ENCODE measurements around the gene SGMS1.

The SGMS1 gene

DNA sequence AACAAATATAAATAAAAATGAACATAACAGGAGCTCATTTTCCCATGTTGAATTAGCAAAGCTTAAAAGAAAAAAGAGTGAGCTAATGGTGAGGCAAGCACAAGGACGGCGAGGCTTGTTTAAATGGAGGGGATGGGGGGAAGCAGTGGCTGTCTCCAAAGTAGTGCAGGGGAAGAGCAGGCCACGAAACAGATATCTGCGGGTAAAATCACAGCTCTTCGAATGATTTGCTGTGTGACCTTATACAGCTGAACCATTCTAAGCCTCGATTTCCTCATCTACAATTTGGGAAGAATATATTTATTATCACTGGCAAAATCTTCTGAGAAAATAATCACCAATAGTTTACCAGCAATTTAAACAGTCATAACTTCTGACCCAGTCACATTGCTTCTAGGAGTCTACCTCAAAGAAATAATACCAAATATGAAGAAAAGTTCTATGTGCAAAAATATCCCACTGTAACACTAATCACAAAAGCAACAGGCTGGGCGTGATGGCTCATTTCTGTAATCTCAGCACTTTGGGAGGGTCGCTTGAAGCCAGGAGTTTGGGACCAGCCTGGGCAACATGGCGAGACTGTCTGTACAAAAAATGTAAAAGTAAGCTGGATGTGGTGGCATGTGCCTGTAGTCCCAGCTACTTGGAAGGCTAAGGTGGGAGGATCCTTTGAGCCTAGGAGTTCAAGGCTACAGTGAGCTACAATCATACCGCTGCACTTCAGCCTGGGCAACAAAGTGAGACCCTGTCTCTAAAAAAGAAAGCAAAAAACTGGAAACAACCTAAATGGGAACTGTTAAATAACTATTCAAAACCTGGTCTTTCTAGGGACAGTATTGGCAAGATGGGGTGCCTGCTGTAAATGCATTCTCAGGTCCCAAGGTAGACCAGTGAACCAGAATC is 309.3 kb downstream of the SGMS1 start:
- TF ChIP-seq, protein P1, sequence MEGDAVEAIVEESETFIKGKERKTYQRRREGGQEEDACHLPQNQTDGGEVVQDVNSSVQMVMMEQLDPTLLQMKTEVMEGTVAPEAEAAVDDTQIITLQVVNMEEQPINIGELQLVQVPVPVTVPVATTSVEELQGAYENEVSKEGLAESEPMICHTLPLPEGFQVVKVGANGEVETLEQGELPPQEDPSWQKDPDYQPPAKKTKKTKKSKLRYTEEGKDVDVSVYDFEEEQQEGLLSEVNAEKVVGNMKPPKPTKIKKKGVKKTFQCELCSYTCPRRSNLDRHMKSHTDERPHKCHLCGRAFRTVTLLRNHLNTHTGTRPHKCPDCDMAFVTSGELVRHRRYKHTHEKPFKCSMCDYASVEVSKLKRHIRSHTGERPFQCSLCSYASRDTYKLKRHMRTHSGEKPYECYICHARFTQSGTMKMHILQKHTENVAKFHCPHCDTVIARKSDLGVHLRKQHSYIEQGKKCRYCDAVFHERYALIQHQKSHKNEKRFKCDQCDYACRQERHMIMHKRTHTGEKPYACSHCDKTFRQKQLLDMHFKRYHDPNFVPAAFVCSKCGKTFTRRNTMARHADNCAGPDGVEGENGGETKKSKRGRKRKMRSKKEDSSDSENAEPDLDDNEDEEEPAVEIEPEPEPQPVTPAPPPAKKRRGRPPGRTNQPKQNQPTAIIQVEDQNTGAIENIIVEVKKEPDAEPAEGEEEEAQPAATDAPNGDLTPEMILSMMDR (IDR thresholded peaks at IDR 0.05; ENCODE audit: low read depth, low read length): no peak
- DNase-seq (ENCODE audit: low read depth in 2 of 2): no peak
- H3K4me3 ChIP-seq (replicated peaks in 1 of 2; ENCODE audit: low read depth in 2 of 2, low read length in 2 of 2): no peak overlapping the region

DNA sequence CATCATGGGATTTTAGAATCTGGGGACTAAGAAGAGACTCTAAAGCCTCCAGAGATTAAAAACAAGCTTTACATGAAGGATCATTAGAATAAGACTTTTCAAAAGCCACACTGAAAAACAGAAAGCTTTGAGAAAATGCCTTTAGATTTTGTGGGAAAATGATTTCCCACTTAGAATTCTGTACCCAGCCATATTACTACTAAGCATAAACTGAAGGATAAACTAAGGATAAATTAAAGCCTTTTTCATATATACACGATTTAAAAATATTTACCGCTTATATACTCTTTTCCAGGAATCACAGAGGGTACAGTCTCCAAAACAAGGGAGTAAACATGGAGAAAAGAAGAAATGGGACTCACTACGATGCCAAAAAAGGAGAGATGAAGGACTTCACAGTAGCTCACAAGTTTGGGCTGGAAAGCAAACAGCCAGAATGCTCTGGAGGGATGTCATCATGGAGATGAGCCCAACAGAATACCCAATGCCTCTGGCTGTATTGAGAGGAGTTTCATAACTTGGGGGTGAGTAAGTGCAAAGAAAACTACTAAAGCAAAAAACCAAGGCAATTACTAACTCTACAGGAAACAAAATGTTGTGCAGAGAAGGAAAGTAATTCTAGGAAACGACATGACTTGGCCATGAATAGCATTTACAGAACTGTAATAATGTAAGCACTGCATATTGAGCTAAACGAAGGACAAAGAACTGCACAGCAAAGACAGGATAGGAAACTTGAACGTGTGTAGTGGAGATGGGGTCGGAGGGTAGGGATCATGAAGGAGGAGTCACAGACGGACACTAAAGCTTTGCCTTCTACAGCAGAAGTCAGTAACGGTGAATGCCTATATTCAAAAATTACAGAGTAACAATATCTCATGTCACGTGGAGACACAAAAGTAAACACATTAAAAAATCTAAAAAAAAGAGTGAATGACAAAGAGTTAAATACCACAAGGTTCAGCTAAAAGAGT is 311.0 kb downstream of the SGMS1 start:
- TF ChIP-seq, protein P1 (IDR thresholded peaks at IDR 0.05; ENCODE audit: low read depth, low read length): no peak
- H3K4me3 ChIP-seq (replicated peaks in 1 of 2; ENCODE audit: low read depth in 2 of 2, low read length in 2 of 2): no peak overlapping the region
- DNase-seq (ENCODE audit: low read depth in 2 of 2): peak; percentile 50 to 92

DNA sequence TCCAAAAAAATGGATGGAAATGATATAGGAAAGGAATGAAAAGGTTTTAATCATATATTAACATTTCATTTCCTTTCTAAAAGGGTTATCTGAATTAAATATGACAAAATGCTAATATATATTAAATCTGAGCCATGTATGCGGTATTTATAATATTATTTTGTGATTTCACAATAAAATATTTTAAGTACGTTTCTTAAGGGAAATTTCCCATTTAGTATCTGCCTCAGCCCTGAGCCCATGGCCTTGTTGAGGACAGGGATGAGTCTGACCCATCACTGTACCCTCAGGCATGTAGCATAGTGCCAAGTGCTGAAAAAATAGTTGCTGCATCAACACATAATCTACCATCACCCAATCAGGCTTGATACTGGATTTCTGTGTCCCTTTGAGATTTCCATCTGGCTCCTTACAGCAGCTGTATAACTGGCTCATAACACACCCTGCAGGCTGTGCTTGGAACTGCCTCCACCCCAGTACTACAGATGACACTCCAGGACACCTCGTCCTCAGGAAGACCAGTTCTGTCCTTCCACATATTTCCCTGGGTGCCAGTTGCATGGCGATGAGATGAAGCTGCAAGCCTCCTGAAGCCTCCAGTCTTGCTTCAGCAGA is 313.1 kb downstream of the SGMS1 start:
- peak in 1 of 2 donors; percentile 28 for DNase-seq (ENCODE audit: low read depth in 2 of 2)
- TF ChIP-seq, protein P1 (IDR thresholded peaks at IDR 0.05; ENCODE audit: low read depth, low read length): peak; percentile 61

DNA sequence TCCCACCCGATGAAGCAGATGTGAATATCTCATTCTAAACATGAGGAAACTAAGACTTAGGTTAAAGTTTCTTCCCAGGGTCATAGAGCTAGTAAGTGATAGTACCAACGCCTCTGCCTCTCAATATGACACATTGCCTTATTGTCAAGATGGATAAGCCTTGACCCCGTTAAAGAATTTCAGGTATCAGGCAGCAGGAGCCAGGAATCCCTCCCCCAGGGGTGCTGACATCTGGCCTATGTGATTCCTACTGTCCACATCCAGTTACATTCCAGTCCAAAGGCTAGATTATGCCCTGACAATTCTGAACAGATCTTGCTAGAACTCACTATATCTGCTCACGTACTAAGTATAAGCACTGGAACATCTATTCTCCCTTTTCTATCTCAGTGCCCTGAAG is 314.4 kb downstream of the SGMS1 start:
- no peak for DNase-seq (ENCODE audit: low read depth in 2 of 2)
- no peak overlapping the region for H3K4me3 ChIP-seq (replicated peaks in 1 of 2; ENCODE audit: low read depth in 2 of 2, low read length in 2 of 2)
- TF ChIP-seq, protein P1 (IDR thresholded peaks at IDR 0.05; ENCODE audit: low read depth, low read length): no peak

More for the DNA sequence above, 313.1 kb downstream of the SGMS1 start:
- H3K4me3 ChIP-seq (replicated peaks in 1 of 2; ENCODE audit: low read depth in 2 of 2, low read length in 2 of 2): no peak overlapping the region

DNA sequence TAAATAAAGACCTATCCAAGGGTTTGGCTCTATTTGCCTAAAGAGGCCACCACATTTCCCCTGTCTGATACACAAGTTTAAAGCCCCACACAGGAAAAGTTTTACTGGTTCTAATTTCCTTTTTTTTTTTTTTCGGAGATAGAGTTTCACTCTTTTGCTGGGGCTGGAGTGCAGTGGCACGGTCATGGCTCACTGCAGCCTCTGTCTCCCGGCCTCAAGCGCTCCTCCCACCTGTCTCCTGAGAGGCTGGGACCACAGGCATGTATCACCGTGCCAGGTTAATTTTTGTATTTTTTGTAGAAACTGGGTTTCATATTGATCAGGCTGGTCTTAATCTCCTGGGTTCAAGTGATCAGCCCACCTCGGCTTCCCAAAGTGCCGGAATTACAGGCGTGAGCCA is 319.1 kb downstream of the SGMS1 start:
- no peak overlapping the region for H3K4me3 ChIP-seq (replicated peaks in 1 of 2; ENCODE audit: low read depth in 2 of 2, low read length in 2 of 2)
- DNase-seq (ENCODE audit: low read depth in 2 of 2): no peak
- TF ChIP-seq, protein P1 (IDR thresholded peaks at IDR 0.05; ENCODE audit: low read depth, low read length): no peak

DNA sequence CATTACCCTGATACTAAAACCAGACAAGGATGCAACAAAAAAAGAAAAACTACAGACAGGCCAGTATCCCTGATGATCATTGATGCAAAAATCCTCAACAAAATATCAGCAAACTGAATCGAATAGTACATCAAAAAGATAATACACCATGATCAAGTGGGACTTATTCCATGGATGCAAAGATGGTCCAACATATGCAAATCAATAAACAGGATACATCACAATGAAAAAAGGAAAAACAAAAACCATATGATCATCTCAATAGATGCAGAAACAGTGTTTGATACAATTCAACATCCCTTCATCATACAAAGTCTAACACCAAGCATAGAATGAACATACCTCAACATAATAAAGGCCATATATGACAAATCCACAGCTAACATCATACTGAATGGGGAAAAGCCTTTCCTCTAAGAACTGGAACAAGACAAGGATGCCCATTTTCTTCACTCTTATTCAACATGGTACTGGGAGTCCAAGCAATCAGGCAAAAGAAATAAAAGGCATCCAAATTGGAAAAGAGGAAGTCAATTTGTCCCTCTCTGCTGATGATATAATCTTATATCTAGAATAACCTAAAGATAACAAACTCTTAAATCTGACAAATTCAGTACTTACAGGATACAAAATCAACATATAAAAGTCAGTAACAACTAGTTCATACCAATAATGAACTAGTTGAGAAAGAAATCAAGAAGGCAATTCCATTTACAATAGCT is 323.6 kb downstream of the SGMS1 start:
- TF ChIP-seq, protein P1 (IDR thresholded peaks at IDR 0.05; ENCODE audit: low read depth, low read length): no peak
- DNase-seq (ENCODE audit: low read depth in 2 of 2): no peak
- no peak overlapping the region for H3K4me3 ChIP-seq (replicated peaks in 1 of 2; ENCODE audit: low read depth in 2 of 2, low read length in 2 of 2)
